HG03064 (cell line): ENCODE data around the gene BCAT1.

Experiments
- ATAC-seq: cut with Tn5 transposase; IDR thresholded peaks from one replicate; pipeline ENCODE4 v1.9.1; 2021; ENCODE audit warnings: low read depth; ENCODE audit not compliant: unreplicated experiment

Gene BCAT1

DNA sequence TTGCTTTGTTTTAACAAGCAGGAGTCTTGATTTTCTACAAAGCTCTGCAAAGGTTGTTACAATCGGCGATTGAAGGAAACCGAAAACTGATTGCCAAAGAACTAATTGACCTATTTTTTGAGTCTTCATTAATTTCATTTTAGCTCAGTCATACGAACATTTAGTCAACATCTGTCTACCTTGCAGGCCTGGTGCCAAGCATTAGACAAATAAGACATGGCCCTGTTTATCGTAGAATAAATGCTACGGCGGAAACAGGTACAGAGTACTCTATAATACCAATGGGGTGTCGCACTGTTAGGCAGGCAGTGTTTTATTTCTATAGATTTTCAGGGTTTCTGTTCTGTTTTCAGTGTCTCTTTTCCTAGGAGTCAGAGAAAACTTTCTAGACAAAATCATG lies 171.5 kb downstream of the BCAT1 start:
- no peak for ATAC-seq

DNA sequence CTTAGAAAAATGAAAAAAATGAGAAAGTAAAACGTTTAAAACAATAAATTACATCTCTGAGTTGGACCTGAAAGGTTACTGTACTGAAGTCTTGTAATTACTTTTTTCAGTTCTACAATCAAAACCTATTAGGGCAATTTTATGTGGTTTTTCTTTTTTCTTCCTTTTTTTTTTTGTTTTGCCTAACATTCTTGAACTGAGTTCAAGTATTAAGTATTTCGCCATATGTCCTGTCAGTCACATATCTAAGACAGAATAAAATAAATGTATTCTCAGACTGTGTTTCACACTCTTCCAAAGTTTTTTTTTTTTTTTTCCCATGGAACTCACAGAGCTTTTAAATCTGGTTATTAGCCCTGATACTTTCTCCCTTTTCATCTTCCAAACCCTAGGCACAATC lies 172.0 kb downstream of the BCAT1 start:
- ATAC-seq: no peak

DNA sequence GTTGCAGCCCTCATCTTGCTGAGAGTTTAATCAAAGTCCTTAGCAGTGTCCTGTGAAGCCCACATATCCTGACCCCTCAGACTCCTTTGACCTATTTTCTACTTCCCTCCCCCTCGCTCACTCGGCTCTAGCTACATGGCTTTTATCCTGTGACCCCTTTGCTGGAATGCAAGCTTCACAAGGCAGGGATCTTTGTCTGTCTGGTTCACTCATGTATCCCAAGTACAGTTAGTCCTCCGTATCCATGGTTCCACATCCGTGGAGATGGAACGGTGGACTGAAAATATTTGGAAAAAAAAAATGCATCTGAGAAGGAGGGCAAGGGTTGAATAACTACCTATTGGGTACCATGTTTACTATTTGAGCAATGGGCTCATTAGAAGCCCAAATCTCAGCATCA lies 173.8 kb downstream of the BCAT1 start:
- ATAC-seq: no peak

DNA sequence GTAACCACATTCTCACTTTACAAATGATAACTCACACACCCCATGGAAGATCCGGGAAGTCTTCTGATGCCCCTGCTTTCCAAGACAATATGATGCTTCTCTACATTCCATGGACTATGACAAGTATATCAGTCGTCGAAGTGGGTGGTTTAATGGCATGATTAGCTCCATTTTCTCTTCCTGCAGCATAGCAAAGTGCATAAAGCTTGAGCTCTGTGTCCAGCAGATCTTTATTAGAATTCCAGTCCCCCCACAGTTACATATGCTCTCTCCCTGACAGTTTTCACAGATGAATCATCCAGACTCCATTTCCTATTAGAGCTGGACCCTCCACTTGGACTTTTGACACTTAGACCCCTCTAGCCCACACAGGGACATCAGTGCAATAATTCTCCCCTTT lies 174.9 kb downstream of the BCAT1 start:
- no peak for ATAC-seq

DNA sequence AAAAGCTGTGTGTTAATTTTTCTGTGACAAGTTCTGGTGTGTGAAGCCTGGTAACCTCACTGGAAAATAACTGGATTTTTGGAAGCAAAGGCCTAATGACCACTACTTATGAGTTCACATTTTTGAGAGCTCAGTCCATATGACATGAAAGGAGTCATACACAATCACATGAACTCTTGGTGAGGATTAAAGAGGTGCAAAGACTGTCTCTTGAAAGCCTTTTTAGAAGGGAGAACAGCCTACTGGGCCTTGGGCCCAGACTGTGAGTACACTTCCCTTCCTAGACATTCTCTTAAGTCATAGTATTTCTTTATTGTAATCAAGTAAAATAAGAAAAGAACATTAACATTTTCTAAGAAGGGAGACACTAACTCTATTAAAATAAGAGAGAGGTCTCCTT lies 176.1 kb downstream of the BCAT1 start:
- ATAC-seq: no peak

DNA sequence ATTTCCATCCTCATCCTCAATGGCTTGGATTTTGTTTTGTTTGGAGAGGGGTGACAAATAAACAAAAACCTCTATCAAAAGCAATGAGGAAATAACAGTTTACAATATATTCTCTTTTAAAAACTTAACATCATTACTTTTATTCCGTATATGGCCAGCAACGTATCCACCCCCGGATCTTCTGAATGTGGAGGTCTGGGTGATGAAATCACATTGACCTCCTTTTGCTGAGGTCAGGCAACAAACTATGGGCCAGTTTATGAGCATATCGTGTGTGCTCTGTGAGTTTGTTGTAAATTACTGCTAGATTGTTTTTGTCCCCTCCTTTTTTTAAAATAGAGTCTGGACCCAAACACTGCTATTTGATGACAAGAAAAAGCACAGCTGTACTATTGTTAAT lies 178.1 kb downstream of the BCAT1 start:
- ATAC-seq: no peak

DNA sequence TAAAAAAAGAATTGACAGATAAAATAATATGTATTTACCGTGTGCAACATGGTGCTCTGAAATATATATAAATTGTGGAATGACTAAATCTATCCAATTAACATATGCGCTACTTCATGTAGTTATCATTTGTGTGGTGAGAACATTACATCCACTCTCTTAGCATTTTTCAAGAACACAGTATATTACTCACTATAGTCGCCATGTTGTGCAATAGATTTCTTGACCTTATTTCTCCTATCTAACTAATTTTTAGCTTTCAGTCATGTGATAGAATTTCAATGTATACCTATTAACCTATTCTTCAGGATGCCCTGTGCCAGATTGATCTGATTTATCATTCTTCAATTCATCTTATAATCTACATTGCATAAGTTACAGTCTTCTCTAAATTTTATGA lies 178.6 kb downstream of the BCAT1 start:
- ATAC-seq: no peak

DNA sequence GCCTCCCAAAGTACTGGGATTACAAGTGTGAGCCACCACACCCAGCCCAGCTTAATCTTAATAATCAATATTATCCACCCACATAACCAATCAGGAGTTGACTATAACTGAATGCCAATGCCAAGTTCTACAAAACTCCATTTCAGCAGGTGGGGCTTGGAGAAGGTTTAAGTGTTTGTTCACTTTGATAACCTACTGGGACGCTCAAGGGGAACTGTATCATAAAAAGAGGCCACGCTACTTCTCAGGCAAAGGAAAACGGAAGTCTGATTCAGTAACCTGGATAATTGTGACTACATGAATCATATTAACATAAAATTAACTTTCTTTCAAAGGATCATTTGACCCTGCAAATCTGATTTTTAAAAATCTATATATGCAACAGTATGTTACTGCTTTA lies 179.2 kb downstream of the BCAT1 start:
- ATAC-seq: no peak

DNA sequence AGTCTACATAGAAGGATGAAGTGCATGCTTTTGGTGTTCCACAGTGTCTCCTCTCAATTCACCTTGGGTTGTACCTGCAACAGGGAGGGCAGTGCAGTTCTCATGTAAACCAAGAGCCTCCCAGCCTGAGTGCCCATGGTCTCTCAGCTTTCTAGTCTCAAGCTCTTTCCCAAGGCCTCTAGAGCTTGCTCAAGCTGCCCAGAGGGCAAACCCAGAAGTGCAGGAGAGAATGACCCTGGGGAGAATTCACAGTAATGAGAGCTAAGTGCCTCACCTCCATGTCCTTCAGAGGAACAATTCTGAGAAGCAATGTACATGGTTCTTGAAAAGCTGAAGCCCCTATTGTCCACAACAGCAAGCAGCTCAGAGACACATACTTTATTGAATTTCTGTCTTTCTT lies 180.5 kb downstream of the BCAT1 start:
- ATAC-seq: no peak

DNA sequence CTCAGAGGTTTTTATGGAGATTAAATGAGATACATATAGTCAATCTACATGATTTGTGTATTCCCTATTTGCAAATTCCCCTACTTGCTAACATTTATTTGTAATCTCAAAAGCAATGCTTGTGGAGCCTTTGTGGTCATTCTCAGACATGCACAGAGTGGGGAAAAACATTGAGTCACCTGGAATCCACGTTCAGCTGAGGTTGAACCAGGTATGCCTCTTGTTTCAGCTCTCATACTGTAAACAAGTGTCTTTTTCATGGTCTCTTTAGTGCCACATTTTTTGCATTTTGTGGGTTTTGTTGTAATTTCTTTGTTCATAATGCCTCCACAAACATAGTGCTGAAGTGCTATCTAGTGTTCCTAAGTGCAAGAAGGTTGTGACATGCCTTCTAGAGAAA lies 181.9 kb downstream of the BCAT1 start:
- no peak for ATAC-seq

DNA sequence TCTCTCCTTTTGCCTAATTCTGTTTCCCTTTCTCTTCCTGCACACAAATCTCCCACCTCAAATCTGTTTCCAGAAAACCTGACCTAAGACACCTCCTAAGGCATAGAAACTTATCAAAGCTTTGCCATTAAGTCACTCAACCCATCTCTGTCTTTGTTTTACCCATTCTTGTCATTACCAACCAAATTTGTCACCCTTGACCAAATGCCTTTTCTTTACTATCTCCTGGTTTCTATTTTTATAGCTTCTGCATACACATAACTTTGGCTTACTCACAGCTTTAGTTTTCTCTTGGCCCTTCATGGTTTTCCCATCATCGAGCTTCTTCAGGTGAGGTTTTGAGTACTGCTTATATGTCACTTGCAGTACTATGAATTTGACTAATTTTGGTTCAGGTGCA lies 184.2 kb downstream of the BCAT1 start:
- ATAC-seq: no peak

DNA sequence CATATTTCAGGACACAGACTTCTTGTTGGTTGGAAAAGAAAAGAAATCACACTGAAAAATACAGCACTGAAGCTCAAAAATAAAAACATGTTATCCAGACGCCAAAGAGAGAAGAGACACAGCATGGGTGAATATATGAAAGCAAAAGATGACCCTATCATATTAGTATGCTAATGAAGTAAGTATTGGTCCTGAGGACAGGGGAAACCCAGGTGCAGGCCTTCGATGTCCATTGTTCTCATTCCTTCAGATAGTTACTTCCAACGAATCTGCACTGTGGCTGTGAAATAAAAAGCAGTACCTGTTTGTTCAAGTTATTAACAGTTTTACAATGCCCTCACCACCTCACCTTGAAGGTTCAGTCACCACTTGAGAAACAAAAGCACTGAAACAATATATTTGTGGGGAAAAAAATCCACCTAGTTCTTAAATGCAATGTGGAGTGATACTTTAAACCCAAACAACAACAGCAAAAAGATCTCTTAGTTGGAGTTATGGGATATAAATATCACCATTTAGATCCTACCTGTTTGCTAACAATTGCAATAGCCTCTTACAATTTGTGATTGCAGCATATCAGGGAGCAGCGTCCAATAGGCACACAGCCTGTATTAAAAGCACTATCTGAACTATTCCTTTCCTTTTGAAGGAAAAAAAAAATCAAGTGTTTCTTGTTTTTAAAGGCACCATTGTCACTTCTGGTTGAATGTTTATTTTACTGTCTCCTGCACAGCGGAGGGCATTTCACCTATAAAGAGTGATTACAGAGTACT lies 188.1 kb downstream of the BCAT1 start:
- ATAC-seq: no peak

DNA sequence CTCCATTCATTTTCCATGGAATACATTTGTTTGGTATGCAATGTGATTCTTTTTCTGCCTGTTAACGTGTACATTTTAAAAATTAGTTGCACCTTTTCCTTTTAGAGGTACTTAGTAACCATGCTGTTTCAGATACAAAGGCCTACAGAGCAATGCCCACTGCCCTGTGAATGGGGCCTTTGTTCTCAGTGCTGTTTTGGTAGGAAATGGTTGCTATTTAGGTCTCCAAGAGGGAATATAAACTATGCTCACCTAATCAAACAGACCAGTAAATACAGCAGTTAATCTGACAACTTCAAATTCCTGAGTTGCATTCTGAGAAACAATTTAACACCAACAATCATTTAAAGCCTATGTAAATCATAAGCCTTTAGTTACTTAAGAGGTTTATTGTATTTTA lies 188.7 kb downstream of the BCAT1 start:
- no peak for ATAC-seq
